ENCODE results near the gene TNIK. TPM values are rescaled to one million over a fixed set of nuclear protein-coding genes. Genes with fewer than 3 reads are reported as not detected.

The TNIK gene
- total and polyA plus RNA-seq, 10 of the 15 experiments (the other 5 are each of a cell fraction or from before 2014, with no cell fraction given) = 13.9 to 74.3 (median 48.2) TPM

DNA sequence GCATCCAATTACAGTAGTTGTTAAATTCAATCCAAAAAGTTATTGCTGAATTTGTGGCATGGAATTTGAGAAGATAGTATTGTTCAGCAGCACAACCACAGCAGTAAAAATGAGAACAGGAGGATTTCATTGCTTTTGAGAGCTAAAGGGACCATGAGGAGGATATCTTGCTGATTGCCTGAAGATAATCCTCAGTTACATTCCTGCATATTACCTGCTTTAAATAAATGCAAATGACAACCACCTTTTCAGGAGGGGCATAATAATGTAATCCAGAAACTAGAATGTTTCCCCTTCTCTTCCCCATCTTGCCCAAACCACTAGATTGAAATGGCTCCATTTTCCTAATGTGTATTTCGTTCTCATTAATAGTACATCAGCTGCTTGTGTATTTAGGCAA, 398.5 kb downstream of the TNIK start (continued):
- TF ChIP-seq, protein P1, sequence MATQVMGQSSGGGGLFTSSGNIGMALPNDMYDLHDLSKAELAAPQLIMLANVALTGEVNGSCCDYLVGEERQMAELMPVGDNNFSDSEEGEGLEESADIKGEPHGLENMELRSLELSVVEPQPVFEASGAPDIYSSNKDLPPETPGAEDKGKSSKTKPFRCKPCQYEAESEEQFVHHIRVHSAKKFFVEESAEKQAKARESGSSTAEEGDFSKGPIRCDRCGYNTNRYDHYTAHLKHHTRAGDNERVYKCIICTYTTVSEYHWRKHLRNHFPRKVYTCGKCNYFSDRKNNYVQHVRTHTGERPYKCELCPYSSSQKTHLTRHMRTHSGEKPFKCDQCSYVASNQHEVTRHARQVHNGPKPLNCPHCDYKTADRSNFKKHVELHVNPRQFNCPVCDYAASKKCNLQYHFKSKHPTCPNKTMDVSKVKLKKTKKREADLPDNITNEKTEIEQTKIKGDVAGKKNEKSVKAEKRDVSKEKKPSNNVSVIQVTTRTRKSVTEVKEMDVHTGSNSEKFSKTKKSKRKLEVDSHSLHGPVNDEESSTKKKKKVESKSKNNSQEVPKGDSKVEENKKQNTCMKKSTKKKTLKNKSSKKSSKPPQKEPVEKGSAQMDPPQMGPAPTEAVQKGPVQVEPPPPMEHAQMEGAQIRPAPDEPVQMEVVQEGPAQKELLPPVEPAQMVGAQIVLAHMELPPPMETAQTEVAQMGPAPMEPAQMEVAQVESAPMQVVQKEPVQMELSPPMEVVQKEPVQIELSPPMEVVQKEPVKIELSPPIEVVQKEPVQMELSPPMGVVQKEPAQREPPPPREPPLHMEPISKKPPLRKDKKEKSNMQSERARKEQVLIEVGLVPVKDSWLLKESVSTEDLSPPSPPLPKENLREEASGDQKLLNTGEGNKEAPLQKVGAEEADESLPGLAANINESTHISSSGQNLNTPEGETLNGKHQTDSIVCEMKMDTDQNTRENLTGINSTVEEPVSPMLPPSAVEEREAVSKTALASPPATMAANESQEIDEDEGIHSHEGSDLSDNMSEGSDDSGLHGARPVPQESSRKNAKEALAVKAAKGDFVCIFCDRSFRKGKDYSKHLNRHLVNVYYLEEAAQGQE (IDR thresholded peaks at IDR 0.05; ENCODE audit: low read depth, low read length) = no peak
- no peak for TF ChIP-seq FOS (IDR thresholded peaks at IDR 0.05; ENCODE audit: borderline replicate concordance, extremely low read depth, insufficient read length)
- TF ChIP-seq SPI1 (IDR thresholded peaks at IDR 0.05; ENCODE audit: borderline replicate concordance, insufficient read depth, low read depth, low read length) = no peak

DNA sequence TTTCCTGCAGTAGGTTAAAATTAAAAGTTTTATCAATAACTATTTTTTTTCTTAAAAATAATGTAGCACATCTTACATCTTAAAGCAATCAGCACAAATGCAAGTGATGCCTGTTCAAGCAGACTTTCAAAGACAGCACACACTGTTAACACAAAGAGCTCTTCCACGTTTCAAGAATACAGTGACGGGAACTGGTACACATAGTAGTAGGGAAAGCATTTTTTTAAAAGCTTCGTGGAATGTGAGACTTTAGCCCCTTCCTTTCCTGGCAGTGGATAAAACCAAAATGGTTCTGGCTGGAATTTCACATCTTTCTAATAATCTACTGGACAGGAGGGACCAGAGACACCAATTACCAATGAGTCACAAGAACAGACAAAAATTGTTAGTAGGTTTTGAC, 400.2 kb downstream of the TNIK start:
- H3K27me3 ChIP-seq (replicated peaks in 1 of 2; ENCODE audit: control insufficient read depth in 2 of 2, insufficient read depth in 2 of 2, low read length in 1 of 2) = no peaks in the 10 kb centered on the region
- no peak overlapping the region for H3K4me2 ChIP-seq (ENCODE audit: control insufficient read depth, insufficient read depth)
- TF ChIP-seq, protein P2, sequence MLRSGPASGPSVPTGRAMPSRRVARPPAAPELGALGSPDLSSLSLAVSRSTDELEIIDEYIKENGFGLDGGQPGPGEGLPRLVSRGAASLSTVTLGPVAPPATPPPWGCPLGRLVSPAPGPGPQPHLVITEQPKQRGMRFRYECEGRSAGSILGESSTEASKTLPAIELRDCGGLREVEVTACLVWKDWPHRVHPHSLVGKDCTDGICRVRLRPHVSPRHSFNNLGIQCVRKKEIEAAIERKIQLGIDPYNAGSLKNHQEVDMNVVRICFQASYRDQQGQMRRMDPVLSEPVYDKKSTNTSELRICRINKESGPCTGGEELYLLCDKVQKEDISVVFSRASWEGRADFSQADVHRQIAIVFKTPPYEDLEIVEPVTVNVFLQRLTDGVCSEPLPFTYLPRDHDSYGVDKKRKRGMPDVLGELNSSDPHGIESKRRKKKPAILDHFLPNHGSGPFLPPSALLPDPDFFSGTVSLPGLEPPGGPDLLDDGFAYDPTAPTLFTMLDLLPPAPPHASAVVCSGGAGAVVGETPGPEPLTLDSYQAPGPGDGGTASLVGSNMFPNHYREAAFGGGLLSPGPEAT (IDR thresholded peaks at IDR 0.05; ENCODE audit: low read depth) = no peak
- TF ChIP-seq MTA3 (IDR thresholded peaks at IDR 0.05; ENCODE audit: borderline replicate concordance, low read length) = no peak
- DNase-seq (ENCODE audit: low read depth, low spot score) = no peak
- no peak for ATAC-seq
- H3K9ac ChIP-seq (ENCODE audit: control insufficient read depth, insufficient read depth, low read length) = no peak overlapping the region
- RAD21 ChIA-PET (ENCODE audit: unreplicated experiment) = no interaction called here
- 58% methylated on average over 3 of the region's 3 CpGs for WGBS (ENCODE audit: insufficient coverage, insufficient replicate concordance, low lambda C conversion rate, missing lambda C conversion rate)
- no TSS peak for BruUV-seq (replicated peaks)
- no peak overlapping the region for H3K27ac ChIP-seq (ENCODE audit: control insufficient read depth, insufficient read depth)
- no peak for FAIRE-seq
- H3K36me3 ChIP-seq (ENCODE audit: control insufficient read depth in 2 of 2, insufficient read depth in 2 of 2, low read length in 1 of 2) = peaks cover 0 to 19% of the 10 kb centered on the region in 2 experiments; a peak in 3 of 4 replicates
- SMC1A ChIA-PET (ENCODE audit: uncharacterized antibody, unreplicated experiment) = interaction anchor here (1.1 kb wide), 1 partner anchor 103 kb away, joined by 3 read pairs; no protein-coding TSS in a partner anchor
- no peak overlapping the region for H2AFZ ChIP-seq (ENCODE audit: control insufficient read depth, low read depth, low read length)
- intact Hi-C loops (cut with micrococcal nuclease; ENCODE audit: unreplicated experiment) (no loop called here), in situ Hi-C loops (cut with MboI) (no loop called here)
- H3K9me3 ChIP-seq (replicated peaks; ENCODE audit: control insufficient read depth, insufficient read depth, low read length) = no peaks in the 10 kb centered on the region
- no peak overlapping the region for H3K4me3 ChIP-seq
- H3K4me1 ChIP-seq (ENCODE audit: control insufficient read depth, insufficient read depth, low read length) = no peaks in the 10 kb centered on the region
- no peaks in the 10 kb centered on the region for H4K20me1 ChIP-seq (ENCODE audit: control insufficient read depth, insufficient read depth)
- no peaks in the 10 kb centered on the region for H3K79me2 ChIP-seq (ENCODE audit: control insufficient read depth, insufficient read depth, low read length)
- CTCF ChIA-PET = interaction anchor here (2.3 kb wide), 1 partner anchor 10 kb away, joined by 7 read pairs; no protein-coding TSS in a partner anchor
- POLR2A ChIA-PET = no interaction called here

All from GM12878 (cell line).